ENCODE results near the gene EEFSEC. TPM values are rescaled to one million over a fixed set of nuclear protein-coding genes. Genes with fewer than 3 reads are reported as not detected.

EEFSEC gene
- total and polyA plus RNA-seq, 2 of the 8 experiments (the other 6 are each of a cell fraction or from before 2014, with no cell fraction given): 13.1 to 19.8 TPM

- Histone ChIP-seq H3K9ac (replicated peaks in 1 of 4; ENCODE audit: extremely low read depth in 1 of 4, low read depth in 3 of 4, low read length in 3 of 4) (no peak overlapping the region), H3K14ac (ENCODE audit: insufficient read length) (no peak overlapping the region), H2BK120ac (replicated peaks; ENCODE audit: low read depth, low read length) (no peak overlapping the region), H3K56ac (replicated peaks; ENCODE audit: insufficient read length, low read depth, low read length) (no peak overlapping the region), H4K91ac (replicated peaks; ENCODE audit: insufficient read length, low read length) (no peak overlapping the region), H2AK5ac (ENCODE audit: low read depth, low read length) (peak overlapping the region; percentile 60), H3K79me2 (ENCODE audit: control insufficient read depth in 1 of 2, insufficient read depth in 2 of 2, low read length in 2 of 2) (no peaks in the 10 kb centered on the region), H2AFZ (ENCODE audit: low read length) (no peak overlapping the region), H3K4ac (replicated peaks; ENCODE audit: insufficient read length, low read depth, low read length) (no peak overlapping the region), H3K4me3 (ENCODE audit: extremely low read depth in 1 of 4, insufficient read depth in 2 of 4, low read depth in 3 of 4, low read length in 4 of 4) (no peak overlapping the region), H4K5ac (ENCODE audit: insufficient read length, low read depth, low read length) (no peak overlapping the region), H2BK12ac (ENCODE audit: low read depth, low read length) (no peak overlapping the region), H4K8ac (ENCODE audit: extremely low read depth, insufficient read depth, low read length) (peak overlapping the region; percentile 81; the same call in 1 of the 2 replicates), H4K20me1 (replicated peaks in 1 of 2; ENCODE audit: control insufficient read depth in 1 of 2, insufficient read depth in 2 of 2, low read length in 2 of 2) (no peaks in the 10 kb centered on the region), H3K18ac (ENCODE audit: extremely low read depth, low read length) (no peak overlapping the region), H3K23ac (ENCODE audit: insufficient read length) (no peak overlapping the region), H3K4me1 (replicated peaks in 1 of 4; ENCODE audit: control insufficient read depth in 3 of 4, insufficient read depth in 4 of 4, low read length in 3 of 4) (peaks cover 0 to 6% (median 0%) of the 10 kb centered on the region in 4 experiments; a peak in 2 of 7 replicates), H3K36me3 (ENCODE audit: control insufficient read depth in 2 of 4, insufficient read depth in 4 of 4, low read length in 3 of 4) (no peaks in the 10 kb centered on the region), H2BK5ac (ENCODE audit: low read depth, low read length) (no peak overlapping the region), H3K9me3 (ENCODE audit: insufficient read depth in 2 of 2, low read depth in 1 of 2, low read length in 1 of 2) (no peaks in the 10 kb centered on the region), H3K23me2 (ENCODE audit: low read depth, low read length) (no peaks in the 10 kb centered on the region), H2BK15ac (ENCODE audit: low read length) (0 out of 2 replicates have a peak overlapping the region, but pooled peaks have one; percentile 33), H3K27ac (ENCODE audit: low read depth, low read length) (no peak overlapping the region), H3K27me3 (replicated peaks in 1 of 4; ENCODE audit: control insufficient read depth in 3 of 4, extremely low read depth in 1 of 4, insufficient read depth in 3 of 4, low read length in 3 of 4) (no peaks in the 10 kb centered on the region; a peak in 1 of 7 replicates), H2BK20ac (ENCODE audit: low read length) (no peak overlapping the region), H3K79me1 (ENCODE audit: low read depth, low read length) (0 out of 2 replicates have a peak, but pooled peaks cover 2% of the 10 kb centered on the region), H3K4me2 (ENCODE audit: insufficient read depth in 1 of 2, low read depth in 2 of 2, low read length in 2 of 2) (no peak overlapping the region)
- 85% methylated on average over 5 of the region's 5 CpGs; no CpG with 5 or more reads in 1 of the 2 experiments for WGBS, 2 experiments (ENCODE audit: extremely low coverage in 1 of 2, insufficient coverage in 1 of 2, insufficient read length in 1 of 2, insufficient replicate concordance in 2 of 2, low coverage in 1 of 2, low lambda C conversion rate in 2 of 2, missing lambda C conversion rate in 1 of 2)
- ChIA-PET CTCF (ENCODE audit: partially characterized antibody) (interaction anchor here (0.8 to 2.8 kb wide), 4 partner anchors 10 to 45 kb away, joined by 3 to 11 read pairs (median 4); no protein-coding TSS in a partner anchor), POLR2A (ENCODE audit: partially characterized antibody) (no interaction called here)
- FAIRE-seq (no peak), DNase-seq (ENCODE audit: low read depth in 1 of 2, low spot score in 2 of 2) (no peak)
- TF ChIP-seq TAF1 (IDR thresholded peaks at IDR 0.05; ENCODE audit: low read depth, low read length) (no peak), KDM4A (IDR thresholded peaks at IDR 0.05; ENCODE audit: low read depth, low read length, severe bottlenecking) (no peak), TBP (IDR thresholded peaks at IDR 0.05; ENCODE audit: low read depth, low read length) (no peak), CBX8 (IDR thresholded peaks at IDR 0.05; ENCODE audit: borderline replicate concordance, low read depth, low read length) (no peak), MAFK (IDR thresholded peaks at IDR 0.05; ENCODE audit: low read depth, low read length) (no peak), HDAC6 (IDR thresholded peaks at IDR 0.05; ENCODE audit: low read depth, low read length) (no peak), SIRT6 (IDR thresholded peaks at IDR 0.05; ENCODE audit: low read length) (no peak), CREB1 (IDR thresholded peaks at IDR 0.05) (no peak), USF2 (IDR thresholded peaks at IDR 0.05; ENCODE audit: low read length) (no peak), SP4 (IDR thresholded peaks at IDR 0.05; ENCODE audit: low read length) (no peak)
Measured at GRCh38 chr3:128367221-128367620, 213.9 kb downstream of the EEFSEC start.
